K562 (cell line): Measurements from ENCODE around the gene ARSA. TPM values are rescaled to one million over a fixed set of nuclear protein-coding genes. Genes with fewer than 3 reads are reported as not detected.

ENCODE experiments used
- ATAC-seq: fragments of 200-7000 bp; cut with Tn5 transposase; 3 replicates; pipeline ENCODE4 v1.9.1; 2020; ENCODE audit warnings: moderate library complexity
- BruUV-seq: library from RNA; stranded (reverse); fragments of 400-500 nt; replicated peaks from 2 replicates; lab custom pipeline; 2021; lab: Mats Ljungman, UMichigan
- CTCF ChIA-PET: fragments of 300-600 bp; formaldehyde crosslinking; extraction: SDS; loops from one replicate; lab custom pipeline; 2021; ENCODE audit warnings: low intra/inter-chr PET ratio; lab: Yijun Ruan, JAX
- POLR2A ChIA-PET: fragments of 300-600, 350-650 bp; sonication (Branson Sonifier 250); formaldehyde crosslinking; extraction: SDS; loops from one replicate; lab custom pipeline; 2021; ENCODE audit warnings: antibody characterized with exemption, inconsistent platforms; lab: Yijun Ruan, JAX
- DNase-seq, 4 experiments: peaks; one replicate each; pipeline versions ENCODE4 v3.0.0 to v3.0.0-alpha.2; 2011 to 2018; ENCODE audit warnings: low spot score in 3 of 4, mixed read lengths in 3 of 4; ENCODE audit errors: extremely low read depth in 1 of 4
- FAIRE-seq: peaks from 2 replicates; lab custom pipeline; 2011; peaks lifted over from hg19 to GRCh38; lab: Jason Lieb, UNC
- H2AFZ ChIP-seq: 2 replicates; pipeline ENCODE4 v1.6.0; 2011; ENCODE audit warnings: low read depth, low read length, control low read depth, inconsistent platforms
- H3K27ac ChIP-seq: fragments of 200-600 bp; 3 replicates; pipeline ENCODE4 v1.8.0; 2011; ENCODE audit warnings: low read depth, mild to moderate bottlenecking, control low read depth, inconsistent platforms, low read length, moderate library complexity, mixed read lengths; ENCODE audit errors: extremely low read depth
- H3K27me3 ChIP-seq, 2 experiments: fragments of 300-600 bp in 1 of 2; 2 replicates in 1 of 2; 3 replicates in 1 of 2; pipeline versions ENCODE4 v1.6.0 to v1.8.0; 2011; ENCODE audit warnings: inconsistent platforms in 2 of 2, low read length in 2 of 2, mild to moderate bottlenecking in 1 of 2, mixed read lengths in 1 of 2, moderate library complexity in 1 of 2; ENCODE audit not compliant: control insufficient read depth in 2 of 2, insufficient read depth in 2 of 2
- H3K36me3 ChIP-seq: fragments of 300-600 bp; 3 replicates; pipeline ENCODE4 v1.8.0; 2011; ENCODE audit warnings: mild to moderate bottlenecking, low read length, inconsistent platforms; ENCODE audit not compliant: control insufficient read depth, insufficient read depth
- H3K4me1 ChIP-seq, 2 experiments: fragments of 200-600 bp in 1 of 2; replicated peaks in 1 of 2; 2 replicates in 1 of 2; 3 replicates in 1 of 2; pipeline versions ENCODE4 v1.5.1 to v1.8.0; 2011; ENCODE audit warnings: inconsistent platforms in 2 of 2, low read length in 2 of 2, mild to moderate bottlenecking in 1 of 2, mixed read lengths in 1 of 2, moderate library complexity in 1 of 2; ENCODE audit not compliant: control insufficient read depth in 2 of 2, insufficient read depth in 2 of 2
- H3K4me2 ChIP-seq: 2 replicates; pipeline ENCODE4 v1.6.1; 2011; ENCODE audit warnings: low read length, control low read depth, inconsistent platforms, mixed read lengths; ENCODE audit not compliant: insufficient read depth
- H3K4me3 ChIP-seq: fragments of 200-600 bp; sonication (generic), shearing (Covaris generic); 2 replicates; pipeline ENCODE4 v1.5.1; 2016; ENCODE audit warnings: control low read depth, inconsistent platforms
- H3K79me2 ChIP-seq: fragments of 200-600 bp; 3 replicates; pipeline ENCODE4 v1.8.0; 2011; ENCODE audit warnings: low read length, inconsistent platforms; ENCODE audit not compliant: control insufficient read depth, insufficient read depth
- H3K9ac ChIP-seq, 2 experiments: 2 replicates each; pipeline versions ENCODE4 v1.6.0 to v1.6.1; 2011; ENCODE audit warnings: low read depth in 2 of 2, low read length in 2 of 2, control low read depth in 1 of 2, inconsistent platforms in 1 of 2, mild to moderate bottlenecking in 1 of 2, mixed read lengths in 1 of 2; ENCODE audit not compliant: insufficient read depth in 1 of 2
- H3K9me1 ChIP-seq: one replicate; pipeline ENCODE4 v1.6.0; 2011; ENCODE audit warnings: inconsistent platforms, mild to moderate bottlenecking, low read length, moderate library complexity; ENCODE audit not compliant: control insufficient read depth, insufficient read depth
- H3K9me3 ChIP-seq: replicated peaks from 2 replicates; pipeline ENCODE4 v1.5.1; 2011; ENCODE audit warnings: low read depth, low read length, inconsistent platforms; ENCODE audit not compliant: control insufficient read depth, insufficient read depth
- H4K20me1 ChIP-seq: replicated peaks from 2 replicates; pipeline ENCODE4 v1.6.1; 2011; ENCODE audit warnings: low read length, inconsistent platforms, mixed read lengths; ENCODE audit not compliant: control insufficient read depth, insufficient read depth
- ARHGAP35 ChIP-seq: fragments of 450-650 bp; IDR thresholded peaks from 2 replicates; pipeline ENCODE4 v1.6.1; 2018; ENCODE audit not compliant: partially characterized antibody
- C11orf30 ChIP-seq: fragments of 450-650 bp; IDR thresholded peaks from 2 replicates; pipeline ENCODE4 v1.6.1; 2016; ENCODE audit warnings: low read depth, mild to moderate bottlenecking
- EZH2 ChIP-seq: IDR thresholded peaks from 2 replicates; pipeline ENCODE4 v1.6.1; 2012; ENCODE audit warnings: low read depth, mild to moderate bottlenecking, inconsistent platforms, low read length, borderline replicate concordance
- GABPB1 ChIP-seq: sonication (generic); formaldehyde crosslinking; IDR thresholded peaks from 2 replicates; pipeline ENCODE4 v1.8.0; 2022; ENCODE audit warnings: mild to moderate bottlenecking, missing genetic modification reagents
- HMG20A ChIP-seq: fragments of 450-650 bp; formaldehyde crosslinking; conservative IDR thresholded peaks from 2 replicates; pipeline ENCODE4 v1.4.0; 2020; ENCODE audit warnings: mild to moderate bottlenecking, mixed read lengths
- MCM2 ChIP-seq: fragments of 450-650 bp; IDR thresholded peaks from 2 replicates; pipeline ENCODE4 v1.6.1; 2017; ENCODE audit warnings: low read depth, mild to moderate bottlenecking
- SNIP1 ChIP-seq: fragments of 450-650 bp; IDR thresholded peaks from 2 replicates; pipeline ENCODE4 v1.7.1; 2017; ENCODE audit warnings: low read depth, mild to moderate bottlenecking
- TBP ChIP-seq: optimal IDR thresholded peaks from 2 replicates; pipeline ENCODE3; 2011; ENCODE audit warnings: low read depth, low read length, improper control_type of control experiment
- ZFP91 ChIP-seq: sonication (generic); formaldehyde crosslinking; IDR thresholded peaks from 2 replicates; pipeline ENCODE4 v1.8.0; 2022; ENCODE audit warnings: mild to moderate bottlenecking, missing genetic modification reagents
- ZNF212 ChIP-seq: fragments of 450-650 bp; formaldehyde crosslinking; IDR thresholded peaks from 2 replicates; pipeline ENCODE4 v1.4.0; 2020; ENCODE audit warnings: mild to moderate bottlenecking
- ZNF431 ChIP-seq: sonication (generic); formaldehyde crosslinking; IDR thresholded peaks from 2 replicates; pipeline ENCODE4 v1.8.0; 2022; ENCODE audit warnings: mild to moderate bottlenecking, missing genetic modification reagents
- ZNF79 ChIP-seq: fragments of 250-450 bp; sonication (Bioruptor Pico); IDR thresholded peaks from 2 replicates; pipeline ENCODE4 v1.4.0; 2020; ENCODE audit warnings: low read depth, mild to moderate bottlenecking, moderate library complexity
- in situ Hi-C: fragments of 300-500 bp; cut with MboI; formaldehyde crosslinking; loops from 4 replicates; pipeline ENCODE4 v1.15.0; 2018; ENCODE audit warnings: inconsistent platforms, mixed read lengths
- intact Hi-C: fragments of 100-400 bp; cut with micrococcal nuclease; formaldehyde crosslinking; loops from 2 replicates; pipeline ENCODE4 v1.14.2; 2022
- polyA plus RNA-seq, 8 experiments: library from polyadenylated mRNA; depleted of rRNA in 4 of 8; stranded (reverse) in 5 of 8; unstranded in 3 of 8; fragments of >200 nt; fragmentation: Nextera tagmentation in 2 of 8; fragmentation: Illumina TruSeq in 1 of 8; extraction: Ambion mirVana in 2 of 8; extraction: Trizol in 1 of 8; gene quantifications; 2 replicates each; pipeline versions ENCODE4 v1.2.1 to v1.2.3, GENCODE V29; 2011 to 2014; ENCODE audit warnings: inconsistent platforms in 1 of 8, missing spikeins in 1 of 8
- total RNA-seq, 7 experiments: library from RNA; depleted of rRNA in 6 of 7; stranded (reverse); fragments of >200 nt in 6 of 7; fragmentation: Illumina TruSeq in 2 of 7; extraction: Trizol in 2 of 7; gene quantifications; 2 replicates each; pipeline versions ENCODE4 v1.2.1 to v1.2.3, GENCODE V29; 2011 to 2021; ENCODE audit warnings: low replicate concordance in 1 of 7
- TF ChIP-seq, protein P1 (sequence below): fragments of 450-650 bp; conservative IDR thresholded peaks from 2 replicates; pipeline ENCODE4 v1.6.1; 2016; ENCODE audit warnings: missing genetic modification characterization, low read depth, mild to moderate bottlenecking, control low read depth, missing compliant biosample characterization
- TF ChIP-seq, protein P2 (sequence below): fragments of 250-450 bp; sonication (Bioruptor Pico); IDR thresholded peaks from 2 replicates; pipeline ENCODE4 v1.8.0; 2021; ENCODE audit warnings: moderate library complexity, mild to moderate bottlenecking, inconsistent platforms

ARSA gene
- total and polyA plus RNA-seq, 9 of the 15 experiments (the other 6 are each of a cell fraction or from before 2014, with no cell fraction given) = 0.32 to 10.9 (median 1.8) TPM; not detected in 1

DNA sequence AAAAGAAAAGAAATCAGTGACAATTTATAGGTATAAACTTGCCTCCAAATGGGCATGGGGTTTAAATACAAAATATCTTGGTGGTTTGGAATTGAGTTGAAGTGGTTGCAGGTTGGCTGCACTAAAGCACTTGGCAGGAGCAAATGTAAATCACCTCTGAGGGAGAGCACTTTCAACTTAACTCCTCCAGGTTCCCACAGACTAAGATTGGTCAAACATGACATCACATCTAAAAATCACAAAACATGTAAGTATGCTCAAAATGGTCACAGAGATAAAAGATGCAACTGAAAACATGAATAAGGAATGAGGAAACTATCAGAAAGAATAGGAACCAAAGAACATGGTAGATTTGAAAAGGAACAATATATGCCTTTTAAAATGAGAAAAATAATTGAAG lies 32.4 kb upstream of the ARSA start:
- intact Hi-C loops = no loop called here
- POLR2A ChIA-PET = no interaction called here
- Histone ChIP-seq H3K4me1 (no peaks in the 10 kb centered on the region), H3K9ac (no peak overlapping the region), H3K9me1 (no peaks in the 10 kb centered on the region), H3K9me3 (no peaks in the 10 kb centered on the region), H3K27ac (no peak overlapping the region)
- FAIRE-seq = no peak
- TF ChIP-seq MCM2 (no peak), GABPB1 (CRISPR knock-in tag) (no peak), ZNF79 (CRISPR knock-in tag) (no peak), ZFP91 (no peak), HMG20A (CRISPR knock-in tag) (no peak), ZNF431 (CRISPR knock-in tag) (no peak), ZNF212 (no peak), C11orf30 (no peak), SNIP1 (no peak), TBP (no peak), ARHGAP35 (no peak), EZH2 (no peak)
- TF ChIP-seq, protein P1, sequence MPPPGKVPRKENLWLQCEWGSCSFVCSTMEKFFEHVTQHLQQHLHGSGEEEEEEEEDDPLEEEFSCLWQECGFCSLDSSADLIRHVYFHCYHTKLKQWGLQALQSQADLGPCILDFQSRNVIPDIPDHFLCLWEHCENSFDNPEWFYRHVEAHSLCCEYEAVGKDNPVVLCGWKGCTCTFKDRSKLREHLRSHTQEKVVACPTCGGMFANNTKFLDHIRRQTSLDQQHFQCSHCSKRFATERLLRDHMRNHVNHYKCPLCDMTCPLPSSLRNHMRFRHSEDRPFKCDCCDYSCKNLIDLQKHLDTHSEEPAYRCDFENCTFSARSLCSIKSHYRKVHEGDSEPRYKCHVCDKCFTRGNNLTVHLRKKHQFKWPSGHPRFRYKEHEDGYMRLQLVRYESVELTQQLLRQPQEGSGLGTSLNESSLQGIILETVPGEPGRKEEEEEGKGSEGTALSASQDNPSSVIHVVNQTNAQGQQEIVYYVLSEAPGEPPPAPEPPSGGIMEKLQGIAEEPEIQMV (tag) = no peak
- TF ChIP-seq, protein P2, sequence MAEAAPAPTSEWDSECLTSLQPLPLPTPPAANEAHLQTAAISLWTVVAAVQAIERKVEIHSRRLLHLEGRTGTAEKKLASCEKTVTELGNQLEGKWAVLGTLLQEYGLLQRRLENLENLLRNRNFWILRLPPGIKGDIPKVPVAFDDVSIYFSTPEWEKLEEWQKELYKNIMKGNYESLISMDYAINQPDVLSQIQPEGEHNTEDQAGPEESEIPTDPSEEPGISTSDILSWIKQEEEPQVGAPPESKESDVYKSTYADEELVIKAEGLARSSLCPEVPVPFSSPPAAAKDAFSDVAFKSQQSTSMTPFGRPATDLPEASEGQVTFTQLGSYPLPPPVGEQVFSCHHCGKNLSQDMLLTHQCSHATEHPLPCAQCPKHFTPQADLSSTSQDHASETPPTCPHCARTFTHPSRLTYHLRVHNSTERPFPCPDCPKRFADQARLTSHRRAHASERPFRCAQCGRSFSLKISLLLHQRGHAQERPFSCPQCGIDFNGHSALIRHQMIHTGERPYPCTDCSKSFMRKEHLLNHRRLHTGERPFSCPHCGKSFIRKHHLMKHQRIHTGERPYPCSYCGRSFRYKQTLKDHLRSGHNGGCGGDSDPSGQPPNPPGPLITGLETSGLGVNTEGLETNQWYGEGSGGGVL (CRISPR knock-in tag) = no peak
- TF ChIP-seq, all 486 proteins: peak for 0
- DNase-seq (no peak), ATAC-seq (no peak)
- CTCF ChIA-PET = no interaction called here
- Histone ChIP-seq H3K4me3 (no peak overlapping the region), H2AFZ (no peak overlapping the region), H3K36me3 (no peaks in the 10 kb centered on the region), H4K20me1 (no peaks in the 10 kb centered on the region), H3K4me2 (no peak overlapping the region), H3K27me3 (peaks cover 16 to 31% of the 10 kb centered on the region in 2 experiments; a peak in 4 of 5 replicates), H3K79me2 (no peaks in the 10 kb centered on the region)
- in situ Hi-C loops = no loop called here
- BruUV-seq = no TSS peak
